Kidney (tissue), 14 donors: Measurements from ENCODE around the gene OOSP4B. TPM values are rescaled to one million over a fixed set of nuclear protein-coding genes. Genes with fewer than 3 reads are reported as not detected.

ENCODE experiments used
- DNase-seq, 5 donors: peaks; one replicate each; pipeline ENCODE4 v3.0.0-alpha.2; 2013 to 2020
- FAIRE-seq: peaks from 2 replicates; lab custom pipeline; 2012; peaks lifted over from hg19 to GRCh38; lab: Jason Lieb, UNC
- H3K27ac ChIP-seq, 2 donors: one replicate each; pipeline ENCODE4 v1.7.0; 2013; ENCODE audit warnings: low read depth in 2 of 2, low read length in 2 of 2, inconsistent platforms in 1 of 2
- H3K27me3 ChIP-seq: one replicate; pipeline ENCODE4 v1.7.1; 2013; ENCODE audit warnings: low read length, inconsistent platforms; ENCODE audit not compliant: control insufficient read depth, insufficient read depth
- H3K36me3 ChIP-seq, 3 donors: one replicate each; pipeline versions ENCODE4 v1.7.0 to v1.7.1; 2013; ENCODE audit warnings: low read length in 3 of 3, control low read depth in 1 of 3, inconsistent platforms in 1 of 3; ENCODE audit not compliant: insufficient read depth in 3 of 3, control insufficient read depth in 2 of 3
- H3K4me1 ChIP-seq, 3 donors: one replicate each; pipeline versions ENCODE4 v1.7.0 to v1.7.1; 2013; ENCODE audit warnings: low read length in 3 of 3, inconsistent platforms in 1 of 3, low read depth in 1 of 3; ENCODE audit not compliant: control insufficient read depth in 2 of 3, insufficient read depth in 2 of 3
- H3K4me3 ChIP-seq, 3 donors: one replicate each; pipeline versions ENCODE4 v1.7.0 to v1.8.1; 2013; ENCODE audit warnings: low read length in 3 of 3, control low read depth in 1 of 3, inconsistent platforms in 1 of 3
- H3K9ac ChIP-seq, 3 donors: one replicate each; pipeline versions ENCODE4 v1.7.0 to v1.7.1; 2013; ENCODE audit warnings: low read length in 3 of 3, control low read depth in 1 of 3, inconsistent platforms in 1 of 3
- H3K9me3 ChIP-seq, 3 donors: one replicate each; pipeline versions ENCODE4 v1.7.0 to v1.7.1; 2013; ENCODE audit warnings: low read length in 3 of 3, control low read depth in 1 of 3, inconsistent platforms in 1 of 3; ENCODE audit not compliant: control insufficient read depth in 2 of 3, insufficient read depth in 1 of 3
- CTCF ChIP-seq: IDR thresholded peaks from 3 replicates; pipeline ENCODE4 v1.5.1; 2012; ENCODE audit warnings: mild to moderate bottlenecking, moderate library complexity, borderline replicate concordance; ENCODE audit not compliant: insufficient read depth; ENCODE audit errors: extremely low read depth
- intact Hi-C: fragments of 100-400 bp; cut with DNase I; formaldehyde crosslinking; loops from one replicate; pipeline ENCODE4 v1.11.1; 2022
- polyA plus RNA-seq: library from polyadenylated mRNA; stranded (reverse); fragments of 350-450 nt; fragmentation: Illumina TruSeq; extraction: RNeasy Lipid Tissue Mini Kit (QIAGEN cat#74804); gene quantifications from one replicate; pipeline ENCODE4 v1.2.3, GENCODE V29; 2014; ENCODE audit warnings: low read depth, low replicate concordance; ENCODE audit not compliant: insufficient read depth
- total RNA-seq: library from RNA; stranded (reverse); fragmentation: NEBNext Ultra II Directional; extraction: Animal tissue kit (Norgen Biotek cat#: 25700); gene quantifications from one replicate; pipeline ENCODE4 v1.2.1, GENCODE V29; 2021
- donor health status: control.
- donor health status: control.
- donor health status: control.
- donor health status: control.
- donor health status: control.
- donor health status: DM: yes; HTN: yes; CAD: no.
- donor health status: Normal renal cell carcinoma (clear cell type).

The OOSP4B gene
- total and polyA plus RNA-seq, 2 donors from 2014 or later = not detected

GRCh38 chr11:60056349-60056969 lies 39.5 kb downstream of the OOSP4B start, which contains the start of gene MS4A3:
MS4A3 (plus strand) TSS chr11:60056665; CDS start chr11:60061161, 4,496 bp downstream.
- no peak for TF ChIP-seq CTCF
- Histone ChIP-seq H3K4me3 (no peak within 1 kb of the TSS), H3K9ac (no peak within 1 kb of the TSS), H3K9me3 (no peaks in the 10 kb centered on the region), H3K27me3 (no peaks in the 10 kb centered on the region), H3K4me1 (no peaks in the 10 kb centered on the region), H3K36me3 (no peaks in the 10 kb centered on the region), H3K27ac (no peak within 1 kb of the TSS)
- no peak for FAIRE-seq
- intact Hi-C loops = no loop called here
- no peak for DNase-seq

GRCh38 chr11:60059052-60059451 lies 42.1 kb downstream of the OOSP4B start:
- TF ChIP-seq CTCF = no peak
- no peaks in the 10 kb centered on the region for H3K4me1 ChIP-seq
- H3K9me3 ChIP-seq = no peaks in the 10 kb centered on the region
- FAIRE-seq = no peak
- no peak for DNase-seq
- H3K4me3 ChIP-seq = no peak overlapping the region
- H3K27ac ChIP-seq = no peak overlapping the region
- H3K36me3 ChIP-seq = no peaks in the 10 kb centered on the region
- H3K27me3 ChIP-seq = no peaks in the 10 kb centered on the region
- no peak overlapping the region for H3K9ac ChIP-seq
- intact Hi-C loops = no loop called here

GRCh38 chr11:60059521-60060240 lies 42.7 kb downstream of the OOSP4B start:
- no peak for FAIRE-seq

More at GRCh38 chr11:60059521-60060240, 42.7 kb downstream of the OOSP4B start:
- intact Hi-C loops = no loop called here
- Histone ChIP-seq H3K9ac (no peak overlapping the region), H3K36me3 (no peaks in the 10 kb centered on the region), H3K4me3 (no peak overlapping the region), H3K27ac (no peak overlapping the region), H3K4me1 (no peaks in the 10 kb centered on the region), H3K27me3 (no peaks in the 10 kb centered on the region), H3K9me3 (no peaks in the 10 kb centered on the region)
- no peak for TF ChIP-seq CTCF
- no peak for DNase-seq
